Measurements from ENCODE around the gene MYO3B.
"Not testable (repeated sequence)": the region's sequence is repeated elsewhere in the genome, so short reads cannot be mapped to it uniquely, and the experiment has no call there.

The MYO3B gene

DNA sequence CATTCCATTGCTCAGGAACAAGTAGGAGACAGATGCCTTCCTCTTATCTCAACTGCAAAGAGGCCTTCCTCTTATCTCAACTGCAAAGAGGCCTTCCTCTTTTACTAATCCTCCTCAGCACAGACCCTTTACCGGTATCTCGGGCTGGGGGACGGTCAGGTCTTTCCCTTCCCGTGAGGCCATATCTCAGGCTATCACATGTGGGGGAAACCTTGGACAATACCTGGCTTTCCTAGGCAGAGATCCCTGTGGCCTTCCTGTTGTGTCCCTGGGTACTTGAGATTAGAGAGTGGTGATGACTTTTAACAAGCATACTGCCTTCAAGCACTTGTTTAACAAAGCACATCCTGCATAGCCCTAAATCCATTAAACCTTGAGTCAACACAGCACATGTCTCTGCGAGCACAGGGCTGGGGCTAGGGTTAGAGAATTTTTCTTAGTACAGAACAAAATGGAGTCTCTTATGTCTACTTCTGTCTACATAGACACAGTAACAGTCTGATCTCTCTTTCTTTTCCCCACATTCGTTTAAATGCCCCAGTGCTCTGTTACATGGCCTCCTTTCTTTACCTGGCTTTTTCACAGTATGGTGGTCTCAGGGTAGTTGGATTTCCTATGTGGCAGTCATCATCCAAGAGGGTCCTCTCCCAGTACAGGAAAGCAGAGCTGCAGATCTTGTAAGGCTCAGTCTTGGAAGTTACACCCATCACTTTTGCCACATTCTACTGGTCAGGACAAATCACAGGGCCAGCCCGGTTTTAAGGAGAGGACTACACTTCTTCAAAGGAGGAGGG, 86.0 kb downstream of the MYO3B start:
- DNase-seq (ENCODE audit: low read depth in 2 of 2), result not testable (repeated sequence)

- no peak for DNase-seq (ENCODE audit: low read depth in 2 of 2)
Measured at GRCh38 chr2:170264522-170264860, 86.5 kb downstream of the MYO3B start.

DNA sequence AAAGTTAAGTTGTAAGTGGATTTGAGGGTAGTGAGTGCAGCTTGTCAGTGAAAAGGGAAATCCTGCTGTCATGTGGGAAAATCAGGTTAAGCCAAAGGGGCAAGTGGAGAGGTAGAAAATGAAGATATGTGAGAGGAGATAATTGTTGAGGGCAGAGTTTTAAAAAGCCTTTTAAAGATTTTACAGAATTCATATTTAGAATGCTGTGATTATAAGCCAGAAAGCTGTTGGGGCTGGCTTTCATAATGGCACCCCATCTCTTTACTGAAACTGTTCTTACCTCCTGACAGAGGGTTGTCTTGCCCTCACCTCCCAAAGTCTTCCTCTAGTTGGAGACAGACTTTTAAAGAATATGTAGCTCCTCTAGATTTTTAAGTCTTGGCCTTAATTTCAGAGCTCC, 86.9 kb downstream of the MYO3B start:
- DNase-seq (ENCODE audit: low read depth in 2 of 2), result no peak

GRCh38 chr2:170265321-170265720, 87.4 kb downstream of the MYO3B start:
- no peak for DNase-seq (ENCODE audit: low read depth in 2 of 2)

- DNase-seq (ENCODE audit: low read depth in 2 of 2), result no peak
Measured at GRCh38 chr2:170266358-170266757, 88.4 kb downstream of the MYO3B start.

DNA sequence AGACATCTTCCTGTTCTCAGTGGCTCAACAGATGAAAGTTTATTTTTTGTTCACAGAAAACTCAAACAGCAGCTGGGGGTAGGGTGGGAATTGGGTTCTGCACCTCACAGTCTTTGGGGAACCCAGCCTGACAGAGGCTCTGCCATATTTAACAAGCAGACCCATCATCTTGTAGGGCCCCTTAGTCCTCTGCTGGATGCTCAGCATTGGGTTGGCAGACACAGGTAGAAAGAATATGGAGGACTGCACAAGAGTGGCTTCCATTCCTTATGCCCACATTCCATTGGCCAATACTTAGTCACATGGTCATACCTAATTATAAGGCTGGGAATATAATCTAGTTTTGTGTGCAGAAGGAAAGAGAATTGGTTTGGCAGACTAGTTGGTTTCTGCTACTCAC, 89.1 kb downstream of the MYO3B start:
- DNase-seq (ENCODE audit: low read depth in 2 of 2), result no peak

DNA sequence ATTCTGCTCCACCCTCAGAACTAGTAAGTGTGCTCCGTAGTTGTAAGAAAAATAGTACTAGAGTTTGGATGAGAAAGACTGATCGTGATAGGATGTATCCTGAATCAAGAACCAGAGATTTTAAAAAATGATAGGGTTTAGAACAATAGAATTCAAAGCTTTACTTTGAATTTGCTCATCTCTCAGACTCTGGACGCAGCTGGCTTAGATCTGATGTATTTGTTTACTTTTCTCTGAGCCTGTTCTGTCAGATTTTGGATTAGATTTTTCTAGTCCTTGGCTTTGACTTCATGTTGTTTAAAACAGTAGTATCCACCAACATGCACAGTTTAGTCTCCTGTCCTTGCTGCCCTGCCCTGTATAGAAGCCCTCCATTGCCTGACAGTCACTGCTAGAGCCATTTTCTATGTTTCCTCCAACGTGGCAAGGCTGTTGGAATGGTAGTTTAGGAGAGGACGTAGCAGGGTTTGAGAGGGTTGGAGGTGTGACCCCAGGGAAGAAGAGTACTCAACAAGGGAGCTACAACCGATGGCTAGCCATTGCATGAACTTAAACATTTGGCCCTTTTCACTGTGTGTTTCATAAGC, 92.4 kb downstream of the MYO3B start:
- no peak for DNase-seq (ENCODE audit: low read depth in 2 of 2)

GRCh38 chr2:170271340-170271739, 93.4 kb downstream of the MYO3B start:
- DNase-seq (ENCODE audit: low read depth in 2 of 2), result no peak

DNA sequence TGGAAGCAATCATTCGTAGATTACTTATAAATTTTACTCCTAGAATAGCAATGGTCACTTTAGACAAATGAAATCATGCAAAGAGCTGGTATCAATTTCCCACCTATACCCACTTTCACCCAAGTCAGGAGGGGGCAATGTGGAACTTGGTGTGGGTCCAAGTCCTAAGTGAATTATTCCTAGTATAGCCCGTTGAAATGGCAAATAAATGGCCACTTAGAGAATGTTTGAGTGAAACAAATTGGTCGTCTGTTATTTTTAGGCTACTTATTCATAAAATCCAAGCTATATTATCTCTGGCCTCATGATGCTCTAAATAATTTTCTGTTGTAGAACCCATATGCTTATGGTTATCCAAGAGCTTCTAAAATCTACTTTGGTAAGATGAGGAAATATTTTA, 98.1 kb downstream of the MYO3B start:
- no peak for DNase-seq (ENCODE audit: low read depth in 2 of 2)

GRCh38 chr2:170276925-170277629, 99.1 kb downstream of the MYO3B start:
- no peak for DNase-seq (ENCODE audit: low read depth in 2 of 2)

DNA sequence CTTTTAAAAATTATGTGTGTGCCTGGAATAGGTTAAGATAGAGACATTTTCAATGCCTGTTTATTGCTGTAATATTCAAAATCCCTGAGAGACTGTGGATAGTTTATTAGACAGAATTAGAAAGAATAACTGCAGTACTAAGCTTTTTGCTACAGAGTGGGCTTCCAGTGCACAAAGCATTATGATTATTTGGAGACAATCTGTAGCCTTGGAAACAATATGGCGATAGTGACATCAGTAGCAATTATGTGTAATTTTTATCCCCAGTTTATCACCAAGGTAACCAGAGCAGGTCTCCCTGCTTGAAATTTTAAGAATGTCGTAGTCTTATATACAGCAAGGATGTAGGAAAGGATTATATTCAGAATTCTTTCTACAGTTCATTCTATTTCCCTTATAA, 100.0 kb downstream of the MYO3B start:
- no peak for DNase-seq (ENCODE audit: low read depth in 2 of 2)

GRCh38 chr2:170279615-170280014, 101.7 kb downstream of the MYO3B start:
- DNase-seq (ENCODE audit: low read depth in 2 of 2), result not testable (repeated sequence)

DNA sequence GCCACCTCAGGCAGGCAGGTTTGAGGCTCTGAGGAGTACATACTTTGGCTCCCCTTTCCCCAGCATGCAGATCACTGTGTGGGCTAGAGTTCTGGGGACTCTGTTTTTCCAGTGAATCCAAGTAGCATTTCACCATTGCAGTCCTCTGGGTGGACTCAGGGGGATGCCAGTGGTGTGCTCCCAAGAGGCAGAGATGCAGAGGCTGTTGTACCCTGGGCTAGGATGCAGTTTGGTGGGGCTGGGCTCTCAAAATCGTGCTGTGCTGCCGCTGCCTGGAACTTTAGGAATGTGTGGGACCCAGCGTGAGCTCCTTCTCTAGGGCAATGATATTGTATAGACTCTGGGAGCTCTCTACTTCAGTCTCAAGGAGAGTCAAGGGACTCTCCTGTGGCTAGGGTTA, 104.9 kb downstream of the MYO3B start:
- no peak for DNase-seq (ENCODE audit: low read depth in 2 of 2)

DNA sequence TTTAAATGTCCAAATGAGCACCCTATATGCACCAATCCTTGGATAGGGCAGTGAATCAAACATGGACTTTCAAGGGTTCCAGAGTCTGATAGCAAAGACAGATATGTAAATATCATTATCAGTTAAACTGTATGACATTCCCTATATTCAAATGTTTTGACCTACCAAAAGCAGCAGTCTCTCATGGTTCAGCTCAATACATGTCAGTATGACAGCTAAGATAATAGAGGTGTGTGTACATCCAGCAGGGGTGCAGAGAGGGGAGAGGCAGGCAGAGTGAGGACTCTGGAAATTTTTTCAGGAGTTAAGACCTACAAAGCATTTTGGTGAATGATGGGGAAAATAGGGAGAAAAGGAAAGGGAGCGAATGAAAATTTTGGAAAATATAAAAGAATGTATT, 106.3 kb downstream of the MYO3B start:
- no peak for DNase-seq (ENCODE audit: low read depth in 2 of 2)

GRCh38 chr2:170288859-170289258, 110.9 kb downstream of the MYO3B start:
- no peak for DNase-seq (ENCODE audit: low read depth in 2 of 2)

GRCh38 chr2:170291474-170291873, 113.5 kb downstream of the MYO3B start:
- DNase-seq (ENCODE audit: low read depth in 2 of 2), result no peak

- no peak for DNase-seq (ENCODE audit: low read depth in 2 of 2)
Measured at GRCh38 chr2:170292415-170292814, 114.5 kb downstream of the MYO3B start.

DNA sequence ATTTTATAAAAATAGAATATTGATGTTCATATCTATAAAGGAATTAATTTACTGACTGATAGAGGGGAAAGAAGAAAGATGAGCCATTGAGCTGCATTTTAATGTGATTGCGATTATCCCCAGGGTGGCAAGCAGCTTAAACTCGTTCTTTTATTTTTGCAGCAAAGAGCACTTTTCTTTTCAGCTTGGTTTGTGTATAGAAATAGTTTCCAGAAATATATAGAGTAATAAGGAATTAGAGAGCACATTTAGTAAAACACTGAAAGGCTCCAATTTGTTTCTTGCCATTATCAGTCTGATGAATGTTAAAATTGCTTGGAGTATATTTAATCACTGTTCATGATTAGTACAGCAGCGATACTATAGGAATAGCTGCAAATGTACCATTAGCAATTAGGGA, 119.5 kb downstream of the MYO3B start:
- DNase-seq (ENCODE audit: low read depth in 2 of 2), result no peak

DNA sequence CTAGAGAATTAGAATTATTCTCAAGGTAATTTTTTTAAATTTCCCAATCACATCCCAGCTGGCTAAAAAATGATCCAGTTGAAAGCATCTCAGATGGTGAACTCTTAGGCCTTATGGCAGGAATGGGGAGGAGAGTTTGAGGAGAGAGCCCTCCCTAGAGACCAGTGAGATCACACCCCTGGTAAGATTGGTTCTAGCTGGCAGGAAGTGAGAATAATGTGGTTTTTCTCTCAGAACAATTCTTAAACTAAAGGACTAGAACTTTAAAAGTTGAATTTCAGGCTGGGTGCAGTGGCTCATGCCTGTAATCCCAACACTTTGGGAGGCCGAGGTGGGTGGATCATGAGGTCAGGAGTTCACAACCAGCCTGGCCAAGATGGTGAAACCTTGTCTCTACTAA, 120.2 kb downstream of the MYO3B start:
- DNase-seq (ENCODE audit: low read depth in 2 of 2), result no peak

DNA sequence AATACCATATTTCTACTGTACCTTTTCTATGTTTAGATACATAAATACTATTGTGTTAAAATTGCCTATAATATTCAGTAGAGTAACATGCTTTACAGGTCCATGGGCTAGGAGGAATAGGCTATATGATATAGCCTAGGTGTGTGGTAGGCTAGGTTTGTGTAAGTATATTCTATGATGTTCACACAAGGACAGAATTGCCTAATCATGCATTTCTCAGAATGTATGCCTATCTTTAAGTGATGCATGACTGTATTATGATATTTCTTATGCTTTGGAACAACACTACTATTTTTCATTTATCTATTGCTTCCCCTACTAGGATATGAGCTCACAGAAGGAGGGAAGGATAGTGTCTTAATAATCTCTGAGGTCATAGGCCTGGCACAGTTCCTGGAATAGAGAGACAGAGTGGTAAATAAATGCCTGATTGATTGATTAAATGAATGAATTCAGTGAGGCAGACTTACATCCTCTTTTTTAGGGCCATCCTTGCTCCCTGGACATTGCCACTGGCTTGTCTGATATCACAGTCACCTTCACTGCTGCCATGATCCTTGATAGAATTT, 121.0 kb downstream of the MYO3B start:
- no peak for DNase-seq (ENCODE audit: low read depth in 2 of 2)

DNA sequence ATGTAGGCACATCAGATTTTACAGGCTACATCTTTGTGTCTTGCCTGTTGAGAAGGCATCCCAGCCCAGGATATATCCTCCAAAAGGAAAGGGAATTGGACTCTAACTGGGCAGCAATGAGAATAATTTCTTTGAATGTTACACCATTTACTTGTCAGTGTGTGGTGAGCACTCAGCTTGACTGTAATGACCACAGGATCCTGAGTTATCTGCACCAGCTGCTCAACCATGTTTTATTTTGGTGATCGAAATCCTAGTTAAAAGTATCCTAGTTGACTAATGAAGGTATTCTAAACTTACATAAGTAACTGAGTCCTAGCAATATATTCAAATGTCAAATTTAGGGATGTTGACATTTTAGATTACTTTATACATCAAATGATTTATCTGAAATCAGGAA, 123.0 kb downstream of the MYO3B start:
- DNase-seq (ENCODE audit: low read depth in 2 of 2), result no peak

- DNase-seq (ENCODE audit: low read depth in 2 of 2), result no peak
Measured at GRCh38 chr2:170301626-170302025, 123.7 kb downstream of the MYO3B start.

DNA sequence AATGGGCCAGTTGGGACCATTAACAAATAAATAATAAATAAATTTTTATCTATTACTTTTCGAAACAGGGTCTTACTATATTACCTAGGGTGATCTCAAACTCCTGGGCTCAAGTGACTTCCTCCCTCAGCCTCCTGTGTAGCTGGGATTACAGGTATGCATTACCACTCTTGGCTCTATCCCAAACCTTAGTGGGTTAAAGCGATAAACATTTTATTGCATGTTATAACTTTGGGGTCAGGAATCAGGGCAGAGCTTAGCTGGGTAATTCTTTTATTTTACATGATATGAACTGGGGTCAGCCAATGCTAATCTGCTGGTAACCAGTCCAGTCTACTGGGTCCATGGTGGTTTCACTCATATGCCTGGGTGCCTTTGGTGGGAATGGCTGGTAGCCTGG, 127.8 kb downstream of the MYO3B start:
- no peak for DNase-seq (ENCODE audit: low read depth in 2 of 2)

Data from fibroblast of skin of left biceps (primary cell).